NB4 (cell line): ENCODE measurements around the gene CRELD2.

Source experiments
- DNase-seq: peaks from one replicate; pipeline ENCODE4 v3.0.0; 2010; ENCODE audit warnings: low read depth
- H3K4me3 ChIP-seq: one replicate; pipeline ENCODE4 v1.5.1; 2011; ENCODE audit warnings: mild to moderate bottlenecking, low read depth, low read length, moderate library complexity
- MYC ChIP-seq: IDR thresholded peaks from 2 replicates; pipeline ENCODE4 v1.6.1; 2011; ENCODE audit warnings: low read depth, low read length
- POLR2A ChIP-seq: IDR thresholded peaks from 2 replicates; pipeline ENCODE4 v1.6.1; 2011; ENCODE audit warnings: mild to moderate bottlenecking; ENCODE audit not compliant: insufficient read length; ENCODE audit errors: extremely low read depth
- TF ChIP-seq, protein P1 (sequence below): IDR thresholded peaks from one replicate; pipeline ENCODE4 v1.5.1; 2012; ENCODE audit warnings: low read depth, low read length
- TF ChIP-seq, protein P2 (sequence below): IDR thresholded peaks from 2 replicates; pipeline ENCODE4 v1.6.1; 2011; ENCODE audit warnings: low read depth, low read length

Gene CRELD2

DNA sequence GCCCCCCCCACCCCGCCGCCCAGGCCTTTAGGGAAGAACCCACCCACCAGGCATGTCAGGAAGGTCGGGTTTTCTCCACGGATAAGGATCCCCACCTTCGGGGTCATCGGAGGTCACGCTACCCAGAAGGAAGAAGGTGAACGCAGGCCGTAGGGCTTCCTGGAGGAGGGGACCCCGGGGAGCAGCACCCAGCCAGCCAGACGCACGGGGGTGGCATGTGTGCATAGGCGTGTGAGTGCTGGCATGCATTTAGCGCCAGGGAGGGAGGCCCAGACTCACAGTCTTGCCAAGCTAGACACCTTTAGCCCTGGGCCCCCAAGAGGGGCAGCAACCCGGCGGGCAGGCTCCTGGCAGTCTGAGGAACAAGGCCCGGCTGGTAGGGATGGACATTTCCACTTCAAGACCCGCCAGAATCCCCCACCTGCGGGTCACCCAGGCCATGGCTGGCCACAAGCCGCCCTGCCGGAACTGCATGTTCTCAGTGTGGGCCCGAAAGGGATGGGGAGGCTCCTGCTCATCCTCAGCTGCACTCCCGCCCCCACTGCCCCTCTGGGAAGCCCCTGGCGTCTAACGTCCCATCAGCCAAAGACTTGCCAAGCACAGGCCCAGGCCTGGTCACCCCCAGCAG, 25.5 kb downstream of the CRELD2 start:
- TF ChIP-seq MYC (no peak), POLR2A (no peak)
- TF ChIP-seq, protein P1, sequence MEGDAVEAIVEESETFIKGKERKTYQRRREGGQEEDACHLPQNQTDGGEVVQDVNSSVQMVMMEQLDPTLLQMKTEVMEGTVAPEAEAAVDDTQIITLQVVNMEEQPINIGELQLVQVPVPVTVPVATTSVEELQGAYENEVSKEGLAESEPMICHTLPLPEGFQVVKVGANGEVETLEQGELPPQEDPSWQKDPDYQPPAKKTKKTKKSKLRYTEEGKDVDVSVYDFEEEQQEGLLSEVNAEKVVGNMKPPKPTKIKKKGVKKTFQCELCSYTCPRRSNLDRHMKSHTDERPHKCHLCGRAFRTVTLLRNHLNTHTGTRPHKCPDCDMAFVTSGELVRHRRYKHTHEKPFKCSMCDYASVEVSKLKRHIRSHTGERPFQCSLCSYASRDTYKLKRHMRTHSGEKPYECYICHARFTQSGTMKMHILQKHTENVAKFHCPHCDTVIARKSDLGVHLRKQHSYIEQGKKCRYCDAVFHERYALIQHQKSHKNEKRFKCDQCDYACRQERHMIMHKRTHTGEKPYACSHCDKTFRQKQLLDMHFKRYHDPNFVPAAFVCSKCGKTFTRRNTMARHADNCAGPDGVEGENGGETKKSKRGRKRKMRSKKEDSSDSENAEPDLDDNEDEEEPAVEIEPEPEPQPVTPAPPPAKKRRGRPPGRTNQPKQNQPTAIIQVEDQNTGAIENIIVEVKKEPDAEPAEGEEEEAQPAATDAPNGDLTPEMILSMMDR = no peak
- TF ChIP-seq, protein P2, sequence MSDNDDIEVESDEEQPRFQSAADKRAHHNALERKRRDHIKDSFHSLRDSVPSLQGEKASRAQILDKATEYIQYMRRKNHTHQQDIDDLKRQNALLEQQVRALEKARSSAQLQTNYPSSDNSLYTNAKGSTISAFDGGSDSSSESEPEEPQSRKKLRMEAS = no peak
- H3K4me3 ChIP-seq = peak overlapping the region; percentile 61
- DNase-seq = no peak

DNA sequence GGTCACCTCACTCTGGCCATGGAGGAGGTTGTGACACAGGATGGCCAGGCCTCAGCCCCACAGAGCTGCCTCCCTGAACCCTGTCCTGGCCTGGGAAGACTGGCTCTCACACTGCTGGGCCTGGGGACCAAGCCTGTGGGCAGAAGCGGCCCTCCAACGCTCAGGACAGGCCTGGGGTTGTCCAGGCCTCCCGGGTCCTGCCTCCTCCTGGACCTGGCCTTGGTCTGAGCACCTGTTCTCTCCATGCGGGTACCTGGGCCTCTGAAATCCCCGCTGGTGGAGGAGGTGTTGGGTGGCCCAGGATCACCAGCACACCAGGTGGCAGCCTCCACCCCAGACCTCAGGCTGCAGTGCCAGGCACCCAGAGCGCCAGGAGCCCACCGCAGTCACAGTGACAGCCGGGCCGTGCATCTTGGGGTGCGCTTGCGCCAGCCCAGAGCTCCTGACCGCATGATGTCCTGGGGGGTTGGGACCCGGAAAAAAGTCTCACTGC, 26.0 kb downstream of the CRELD2 start:
- DNase-seq = peak; percentile 49
- peak overlapping the region; percentile 61 for H3K4me3 ChIP-seq
- TF ChIP-seq MYC = no peak
- no peak for TF ChIP-seq POLR2A
- TF ChIP-seq, protein P2 = no peak
- TF ChIP-seq, protein P1 = no peak

DNA sequence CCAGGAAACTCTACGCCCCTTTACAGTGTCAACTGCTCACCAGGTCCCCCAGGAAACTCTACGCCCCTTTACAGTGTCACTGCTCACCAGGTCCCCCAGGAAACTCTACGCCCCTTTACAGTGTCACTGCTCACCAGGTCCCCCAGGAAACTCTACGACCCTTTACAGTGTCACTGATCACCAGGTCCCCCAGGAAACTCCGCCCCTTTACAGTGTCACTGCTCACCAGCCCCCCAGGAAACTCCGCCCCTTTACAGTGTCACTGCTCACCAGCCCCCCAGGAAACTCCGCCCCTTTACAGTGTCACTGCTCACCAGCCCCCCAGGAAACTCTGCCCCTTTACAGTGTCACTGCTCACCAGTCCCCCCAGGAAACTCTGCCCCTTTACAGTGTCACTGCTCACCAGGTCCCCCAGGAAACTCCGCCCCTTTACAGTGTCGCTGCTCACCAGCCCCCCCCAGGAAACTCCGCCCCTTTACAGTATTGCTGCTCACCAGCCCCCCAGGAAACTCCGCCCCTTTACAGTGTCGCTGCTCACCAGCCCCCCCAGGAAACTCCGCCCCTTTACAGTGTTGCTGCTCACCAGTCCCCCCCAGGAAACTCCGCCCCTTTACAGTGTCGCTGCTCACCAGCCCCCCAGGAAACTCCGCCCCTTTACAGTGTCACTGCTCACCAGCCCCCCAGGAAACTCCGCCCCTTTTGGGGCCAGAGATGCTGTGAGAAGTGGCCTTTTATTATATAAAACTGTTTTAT, 26.8 kb downstream of the CRELD2 start:
- H3K4me3 ChIP-seq = peak overlapping the region; percentile 21
- DNase-seq = peak; percentile 89

DNA sequence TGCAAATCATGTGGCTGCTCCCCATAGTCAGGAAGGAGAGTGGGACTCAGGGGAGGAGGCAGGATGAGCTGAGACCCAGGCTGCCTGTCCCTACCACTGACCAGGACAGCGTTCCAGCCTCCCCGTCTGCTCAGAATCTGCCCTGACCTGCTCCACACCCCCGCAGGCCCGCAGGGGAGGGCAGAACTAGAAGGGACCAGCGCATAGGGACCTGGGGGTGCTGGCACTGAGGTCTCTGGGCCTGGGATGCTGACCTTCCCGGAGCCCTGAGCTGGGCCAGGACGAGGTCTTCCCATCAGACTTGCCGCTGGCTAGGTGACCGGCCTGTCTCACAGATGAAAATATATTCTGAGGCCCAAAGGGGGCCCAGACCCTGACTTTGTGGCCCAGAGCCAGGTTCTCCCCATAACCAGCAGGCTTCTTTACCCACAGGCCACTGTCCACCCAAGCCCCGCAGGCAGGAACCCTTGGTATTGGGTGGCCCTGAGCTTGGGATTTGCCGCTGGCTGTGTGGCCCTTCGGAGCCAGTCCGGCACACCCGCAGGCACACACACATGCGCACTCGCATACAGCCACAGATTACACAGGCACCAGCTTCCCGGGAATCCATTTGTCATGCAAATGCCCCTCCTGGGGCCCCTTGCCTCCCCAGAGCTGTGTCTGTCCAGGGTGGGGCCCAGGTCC, 28.3 kb downstream of the CRELD2 start:
- no peak for DNase-seq
- H3K4me3 ChIP-seq = no peak overlapping the region
- TF ChIP-seq MYC (no peak), POLR2A (no peak)
- TF ChIP-seq, protein P1 = no peak
- TF ChIP-seq, protein P2 = no peak

DNA sequence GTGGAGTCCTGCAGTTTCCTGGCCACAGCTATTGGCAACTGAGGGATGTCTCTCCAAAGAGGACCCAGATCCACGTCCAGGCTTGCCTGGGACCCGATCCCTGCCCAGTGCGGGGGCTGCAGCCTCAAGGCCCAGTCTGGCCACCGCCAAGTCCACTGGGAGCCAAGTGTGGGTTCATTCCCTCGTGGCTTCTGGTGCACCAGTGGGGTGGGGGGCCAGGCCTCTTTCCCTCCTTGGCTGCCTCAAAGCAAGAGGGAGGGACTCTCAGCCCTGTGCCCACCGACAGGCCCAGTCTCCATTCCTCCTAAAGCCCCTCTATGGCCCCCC, 28.8 kb downstream of the CRELD2 start:
- TF ChIP-seq, protein P2 = no peak
- TF ChIP-seq, protein P1 = no peak
- TF ChIP-seq POLR2A (no peak), MYC (no peak)

DNA sequence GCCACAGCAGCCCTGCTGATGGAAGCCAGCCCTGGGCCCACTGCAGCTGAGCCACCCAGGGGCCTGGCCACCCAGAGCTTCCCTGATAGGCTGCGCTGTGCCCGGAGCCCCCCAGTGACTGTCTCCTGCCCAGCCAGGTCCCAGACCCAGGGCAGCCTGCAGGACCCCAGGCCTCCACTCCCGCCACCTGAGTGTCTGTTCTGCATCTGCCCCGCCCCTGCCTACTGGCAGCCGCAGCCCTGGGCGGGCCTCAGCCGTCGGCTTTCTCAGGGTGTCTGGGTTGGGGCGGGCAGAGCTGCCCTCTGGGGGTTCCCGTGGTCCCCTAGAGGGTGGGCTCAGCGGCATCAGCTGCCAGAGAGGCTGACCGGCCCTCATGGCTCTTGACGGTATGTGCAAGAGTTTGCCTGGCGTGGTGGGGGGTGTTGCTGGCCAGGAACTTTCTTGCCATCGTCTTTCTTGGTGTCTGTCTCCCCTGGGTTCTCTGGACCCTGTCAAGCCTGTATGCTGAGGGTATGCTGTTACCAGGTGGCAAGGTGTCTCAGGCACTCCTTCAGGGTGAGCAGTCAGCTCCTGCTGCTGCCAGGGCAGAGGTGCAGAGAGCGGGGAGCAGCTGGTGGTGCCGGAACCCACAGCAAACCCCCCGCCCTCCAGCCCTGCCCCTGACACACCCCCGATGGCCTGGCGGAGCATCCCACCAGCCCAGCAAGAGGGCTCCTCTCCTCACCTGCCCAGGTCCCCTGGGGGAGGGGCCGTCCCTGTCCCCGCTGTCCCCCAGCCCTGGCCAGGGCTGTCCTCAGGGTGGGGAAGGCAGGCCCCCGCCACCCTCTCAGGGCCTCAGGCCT, 29.9 kb downstream of the CRELD2 start:
- no peak overlapping the region for H3K4me3 ChIP-seq
- TF ChIP-seq, protein P1 = no peak
- no peak for TF ChIP-seq MYC
- TF ChIP-seq POLR2A = no peak
- TF ChIP-seq, protein P2 = no peak
- no peak for DNase-seq

More for the DNA sequence above, 28.8 kb downstream of the CRELD2 start:
- H3K4me3 ChIP-seq = no peak overlapping the region
- no peak for DNase-seq
